Large intestine (tissue), 3 donors: ENCODE results near the gene SLC16A8. TPM values are rescaled to one million over a fixed set of nuclear protein-coding genes. Genes with fewer than 3 reads are reported as not detected.
A peak's percentile ranks its signal among the peaks of the same experiment; 100 is the strongest.

Experiments
- DNase-seq, 2 donors: peaks; one replicate each; pipeline versions ENCODE4 v3.0.0 to v3.0.0-alpha.2; 2013
- H3K27ac ChIP-seq: one replicate; pipeline ENCODE4 v1.5.1; 2013; ENCODE audit warnings: low read length
- H3K27me3 ChIP-seq: 2 replicates; pipeline ENCODE4 v1.6.1; 2013; ENCODE audit warnings: low read length; ENCODE audit not compliant: control insufficient read depth, insufficient read depth
- H3K36me3 ChIP-seq: 2 replicates; pipeline ENCODE4 v1.6.1; 2013; ENCODE audit warnings: low read length; ENCODE audit not compliant: control insufficient read depth, insufficient read depth
- H3K4me1 ChIP-seq: one replicate; pipeline ENCODE4 v1.6.1; 2013; ENCODE audit warnings: low read length; ENCODE audit not compliant: control insufficient read depth, insufficient read depth
- H3K4me3 ChIP-seq: one replicate; pipeline ENCODE4 v1.5.1; 2013; ENCODE audit warnings: low read length
- H3K9me3 ChIP-seq: one replicate; pipeline ENCODE4 v1.6.1; 2013; ENCODE audit warnings: mild to moderate bottlenecking, low read depth, low read length, moderate library complexity; ENCODE audit not compliant: control insufficient read depth
- WGBS: methylation state at CpG from one replicate; pipeline ENCODE4 v1.1.5; 2013; ENCODE audit warnings: low lambda C conversion rate; ENCODE audit not compliant: insufficient coverage; 5-methylcytosine and 5-hydroxymethylcytosine counted together
- polyA plus RNA-seq: library from polyadenylated mRNA; unstranded; fragments of 120-200 nt; gene quantifications from one replicate; pipeline ENCODE4 v1.2.1, GENCODE V29; 2013

Gene SLC16A8
- polyA plus RNA-seq, 1 donor = 2.3 TPM

DNA sequence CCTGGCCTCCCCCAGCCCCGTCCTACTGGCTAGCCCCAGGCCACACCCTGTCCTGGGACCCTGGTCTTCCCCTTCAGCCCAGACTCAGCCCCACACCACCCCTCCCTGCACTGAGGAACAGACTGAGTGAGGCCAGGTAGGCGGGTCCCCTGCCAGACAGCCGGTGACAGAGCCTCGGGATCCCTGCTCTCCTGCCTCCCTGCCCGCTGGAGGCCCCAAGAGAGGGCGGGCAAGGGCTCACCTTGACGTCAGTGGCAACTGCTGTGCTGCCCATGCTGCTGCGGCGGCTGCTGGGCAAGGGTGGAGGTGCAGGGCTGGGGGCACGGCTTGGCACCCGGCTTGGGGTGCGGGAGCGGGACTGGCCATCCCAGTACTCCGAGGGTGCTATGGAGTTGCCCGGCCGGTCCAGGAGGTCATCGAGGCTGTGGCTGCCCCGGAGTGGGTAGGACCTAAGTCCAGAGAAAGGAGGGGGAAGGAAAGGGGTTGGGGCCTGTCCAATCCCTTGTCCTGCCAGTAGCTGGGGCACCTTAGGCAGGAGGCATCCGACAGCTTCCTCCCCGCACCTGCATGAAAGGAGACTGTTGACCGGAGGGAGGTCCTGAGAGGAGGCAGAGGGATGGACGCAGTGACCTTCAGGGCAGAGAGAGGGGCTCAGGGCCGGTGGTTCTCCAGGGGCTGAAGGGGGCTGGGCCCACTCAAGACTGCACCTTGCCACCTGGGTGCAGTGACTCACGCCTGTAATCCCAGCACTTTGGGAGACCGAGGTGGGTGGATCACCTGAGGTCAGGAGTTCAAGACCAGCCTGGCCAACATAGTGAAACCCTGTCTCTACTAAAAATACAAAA, 2.2 kb upstream of the SLC16A8 start:
- H3K4me1 ChIP-seq = peaks cover 10% of the 10 kb centered on the region
- no CpG with 5 or more reads among the region's 25 CpGs for WGBS
- peaks cover 33% of the 10 kb centered on the region for H3K27me3 ChIP-seq
- DNase-seq = no peak
- no peak overlapping the region for H3K4me3 ChIP-seq
- peaks cover 11% of the 10 kb centered on the region for H3K9me3 ChIP-seq
- no peak overlapping the region for H3K27ac ChIP-seq
- peaks cover 48% of the 10 kb centered on the region for H3K36me3 ChIP-seq

DNA sequence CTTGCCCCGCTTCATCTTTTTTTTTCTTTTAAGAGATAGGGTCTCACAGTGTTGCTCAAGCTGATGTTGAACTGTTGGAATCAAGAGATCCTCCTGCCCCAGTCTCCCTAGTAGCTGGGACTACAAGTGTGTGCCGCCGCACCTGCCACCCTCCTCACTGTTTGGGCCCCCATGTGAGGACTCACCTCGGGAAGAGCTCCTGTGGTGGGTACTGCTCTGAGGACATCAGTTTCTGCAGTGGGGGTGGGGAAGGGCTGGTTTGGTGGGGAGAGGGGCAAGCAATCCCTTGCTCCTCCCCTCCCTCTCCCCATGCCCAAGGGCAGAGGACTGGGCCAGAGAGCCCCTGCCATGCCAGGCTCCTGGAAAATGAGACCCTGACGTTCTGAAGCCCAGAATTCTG, 1.5 kb upstream of the SLC16A8 start:
- H3K4me3 ChIP-seq = no peak overlapping the region
- WGBS = no CpG with 5 or more reads among the region's 5 CpGs
- peaks cover 44% of the 10 kb centered on the region for H3K36me3 ChIP-seq
- DNase-seq = no peak
- H3K9me3 ChIP-seq = peaks cover 14% of the 10 kb centered on the region
- peaks cover 10% of the 10 kb centered on the region for H3K4me1 ChIP-seq
- H3K27ac ChIP-seq = no peak overlapping the region
- H3K27me3 ChIP-seq = peaks cover 37% of the 10 kb centered on the region

DNA sequence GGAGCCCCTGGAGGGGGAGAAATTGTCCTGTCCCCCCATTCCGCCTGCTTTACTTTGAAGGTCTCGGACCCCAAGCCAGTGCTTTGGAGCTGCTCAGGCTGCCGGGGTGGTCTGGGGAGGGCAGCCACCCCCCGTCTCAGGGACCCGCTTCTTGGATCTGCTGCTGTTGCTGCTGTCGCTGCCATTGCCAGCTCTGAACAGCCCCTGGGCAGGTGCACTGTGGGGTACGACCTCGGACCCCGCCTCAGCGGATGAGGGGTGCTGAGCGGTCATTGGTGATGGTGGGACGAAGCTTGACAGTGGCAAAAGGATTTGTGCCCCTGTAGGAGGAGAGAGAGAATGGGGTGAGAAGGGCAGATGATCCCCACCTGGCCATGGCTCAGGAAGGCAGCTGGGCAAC, 1.1 kb upstream of the SLC16A8 start:
- no peak for DNase-seq
- Histone ChIP-seq H3K36me3 (peaks cover 41% of the 10 kb centered on the region), H3K9me3 (peaks cover 14% of the 10 kb centered on the region), H3K4me3 (no peak overlapping the region), H3K4me1 (peaks cover 10% of the 10 kb centered on the region), H3K27ac (no peak overlapping the region), H3K27me3 (peaks cover 40% of the 10 kb centered on the region)
- WGBS = no CpG with 5 or more reads among the region's 12 CpGs

DNA sequence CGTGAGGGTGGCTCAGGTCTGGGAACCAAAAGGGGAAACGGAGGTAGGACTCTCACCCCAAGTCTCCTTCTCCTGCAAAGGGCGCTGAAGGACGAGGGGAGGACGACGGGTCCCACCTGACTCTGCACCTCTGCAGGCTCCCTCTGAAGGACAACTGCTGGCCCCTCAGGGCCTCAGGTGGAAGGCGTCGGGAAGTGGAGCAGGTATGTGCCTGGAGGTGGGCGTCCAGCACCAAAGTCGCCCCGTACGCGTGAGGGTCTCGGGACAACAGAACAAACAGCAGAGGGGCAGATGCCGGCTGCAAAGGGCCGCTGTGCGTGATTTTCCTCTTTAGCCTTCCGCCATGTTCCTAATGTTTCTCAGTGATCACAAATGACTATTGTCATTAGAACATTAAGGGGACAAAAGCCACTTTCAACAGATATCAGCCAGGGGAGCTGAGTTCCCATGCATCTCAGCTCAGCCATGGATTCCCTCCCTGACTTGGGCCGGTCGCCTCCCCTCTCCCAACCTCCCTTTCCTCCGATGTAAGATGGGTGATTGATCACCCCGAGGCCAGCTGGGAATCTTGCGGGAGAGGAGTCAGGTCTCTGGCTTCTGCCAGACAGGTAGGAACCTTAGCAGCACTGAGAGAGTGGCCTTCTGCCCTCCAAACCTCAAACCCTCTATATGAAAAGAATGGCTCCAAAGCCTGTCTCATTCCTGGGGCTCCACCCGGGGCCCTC, 836 bp downstream of the SLC16A8 start:
- Histone ChIP-seq H3K9me3 (peaks cover 14% of the 10 kb centered on the region), H3K36me3 (peaks cover 32% of the 10 kb centered on the region), H3K4me3 (no peak overlapping the region), H3K27me3 (peaks cover 32% of the 10 kb centered on the region), H3K4me1 (peaks cover 10% of the 10 kb centered on the region), H3K27ac (no peak overlapping the region)
- WGBS = 55% methylated on average over 5 of the region's 24 CpGs
- DNase-seq = no peak

DNA sequence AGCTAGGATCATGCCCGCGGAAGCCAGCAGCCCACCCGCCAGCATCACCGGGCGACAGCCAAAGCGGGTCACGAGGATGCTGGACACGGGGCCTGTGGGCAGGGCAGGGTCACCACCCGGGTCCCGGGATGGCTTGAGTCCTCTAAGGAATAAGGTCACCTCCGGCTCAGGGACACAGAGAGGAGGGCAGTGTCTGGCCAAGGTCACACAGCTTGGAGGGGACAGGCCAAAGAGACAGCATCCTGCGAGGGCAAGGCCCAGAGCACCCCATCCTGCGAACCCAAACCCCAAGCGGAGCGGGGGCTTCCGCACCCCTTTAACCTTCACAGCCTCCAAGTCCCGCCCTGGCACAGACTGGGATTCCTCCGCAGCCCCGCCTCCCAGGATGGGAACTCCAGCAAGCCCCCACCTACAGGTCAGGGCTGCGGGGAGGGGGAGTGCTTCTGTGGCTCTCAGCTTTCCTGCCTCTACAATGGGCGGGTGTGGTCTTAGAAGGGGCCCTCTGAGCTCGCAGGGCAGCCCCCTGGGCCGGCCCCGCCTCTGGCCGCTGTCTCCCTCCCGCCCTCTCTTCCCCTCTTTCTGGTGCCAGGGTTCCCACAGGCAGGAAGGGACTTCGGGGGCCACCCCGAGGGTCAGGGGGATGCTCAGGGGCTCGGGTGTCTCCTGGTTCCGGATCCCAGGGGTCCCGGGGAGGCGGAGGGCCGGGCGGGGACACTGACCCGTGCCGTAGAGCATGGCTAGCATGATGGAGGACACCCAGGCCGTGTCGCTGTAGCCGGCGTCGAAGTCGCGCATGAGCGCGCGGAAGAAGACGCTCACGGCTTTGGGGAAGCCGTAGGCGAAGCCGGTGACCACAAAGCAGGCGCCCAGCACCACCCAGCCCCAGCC, 1.8 kb downstream of the SLC16A8 start:
- Histone ChIP-seq H3K4me1 (peaks cover 10% of the 10 kb centered on the region), H3K9me3 (peaks cover 14% of the 10 kb centered on the region), H3K36me3 (peaks cover 25% of the 10 kb centered on the region), H3K4me3 (peak overlapping the region; percentile 6), H3K27me3 (peaks cover 32% of the 10 kb centered on the region), H3K27ac (no peak overlapping the region)
- no peak for DNase-seq
- no CpG with 5 or more reads among the region's 52 CpGs for WGBS

DNA sequence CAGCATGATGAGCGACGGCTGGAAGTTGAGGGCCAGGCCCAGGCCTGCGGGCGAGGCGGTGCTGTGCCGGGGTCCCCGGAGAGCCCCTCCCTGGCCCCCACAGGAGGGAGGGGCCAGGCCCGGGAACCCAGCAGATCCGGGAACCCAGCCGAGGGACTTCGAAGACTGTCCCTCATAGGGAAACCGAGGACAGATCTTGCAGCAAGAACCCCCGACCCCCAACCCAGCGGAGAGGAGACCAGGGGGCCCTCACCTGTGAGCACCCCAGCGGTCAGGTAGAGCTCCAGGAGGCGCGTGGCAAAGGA, 2.4 kb downstream of the SLC16A8 start:
- peaks cover 10% of the 10 kb centered on the region for H3K4me1 ChIP-seq
- no peak overlapping the region for H3K27ac ChIP-seq
- peak overlapping the region; percentile 6 for H3K4me3 ChIP-seq
- peaks cover 14% of the 10 kb centered on the region for H3K9me3 ChIP-seq
- H3K36me3 ChIP-seq = peaks cover 20% of the 10 kb centered on the region
- no peak for DNase-seq
- no CpG with 5 or more reads among the region's 17 CpGs for WGBS
- H3K27me3 ChIP-seq = peaks cover 32% of the 10 kb centered on the region

DNA sequence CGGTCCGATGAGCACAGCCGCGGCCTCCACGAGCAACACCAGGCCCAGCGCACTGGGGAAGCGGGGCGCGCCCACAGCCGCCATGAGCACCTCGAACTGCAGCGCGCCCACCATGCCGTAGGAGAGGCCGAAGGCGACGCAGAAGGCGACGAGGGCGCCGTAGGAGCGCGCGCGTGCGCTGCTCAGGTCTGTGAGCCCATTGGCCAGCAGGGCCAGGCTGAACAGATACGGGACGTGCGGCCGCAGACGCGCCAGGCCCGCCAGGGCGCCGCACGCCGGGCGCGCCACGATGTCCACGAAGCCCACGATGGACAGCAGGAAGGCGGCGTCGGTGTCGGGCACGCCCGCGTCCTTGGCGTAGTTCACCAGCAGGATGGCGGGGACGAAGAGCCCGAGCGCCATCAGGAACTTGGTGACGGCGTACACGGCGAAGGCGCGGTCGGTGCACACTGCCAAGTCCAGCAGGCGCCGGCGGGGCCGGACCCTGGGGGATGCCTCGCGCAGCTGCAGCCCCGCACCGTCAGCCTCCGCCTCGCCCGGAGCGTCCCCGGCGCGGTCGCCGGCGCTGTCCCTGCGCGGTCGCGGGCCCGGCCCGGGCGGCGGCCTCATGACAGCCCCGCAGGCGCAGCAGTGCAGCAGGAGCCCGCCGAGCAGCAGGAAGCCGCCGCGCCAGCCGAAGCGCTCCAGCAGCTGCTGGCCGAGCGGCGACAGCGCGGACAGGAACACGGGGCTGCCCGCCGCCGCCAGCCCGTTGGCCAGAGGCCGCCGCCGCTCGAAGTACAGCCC, 2.9 kb downstream of the SLC16A8 start:
- H3K27me3 ChIP-seq = peaks cover 32% of the 10 kb centered on the region
- WGBS = no CpG with 5 or more reads among the region's 110 CpGs
- H3K36me3 ChIP-seq = peaks cover 18% of the 10 kb centered on the region
- peaks cover 10% of the 10 kb centered on the region for H3K4me1 ChIP-seq
- peaks cover 14% of the 10 kb centered on the region for H3K9me3 ChIP-seq
- no peak overlapping the region for H3K27ac ChIP-seq
- H3K4me3 ChIP-seq = no peak overlapping the region
- peak in 1 of 2 donors; percentile 64 for DNase-seq

DNA sequence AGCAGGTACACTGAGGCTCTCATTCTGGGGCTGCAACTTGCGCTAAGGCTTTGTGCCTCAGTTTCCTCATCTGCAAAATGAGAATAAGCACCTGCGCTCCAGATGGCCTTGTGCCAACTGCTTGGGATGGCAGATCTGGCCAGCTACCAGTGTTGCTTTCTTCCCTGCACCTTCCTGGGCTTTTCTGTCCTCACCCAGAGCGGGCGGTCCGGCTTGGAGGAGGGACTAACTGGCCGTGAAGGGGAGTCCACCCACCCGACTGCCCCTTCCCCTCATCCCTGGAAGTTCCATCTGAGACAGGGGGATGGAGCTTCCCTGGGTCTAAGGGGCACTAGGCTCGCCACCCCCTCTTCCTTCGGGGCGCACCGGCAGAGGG, 3.5 kb downstream of the SLC16A8 start:
- Histone ChIP-seq H3K9me3 (peaks cover 14% of the 10 kb centered on the region), H3K36me3 (peaks cover 15% of the 10 kb centered on the region), H3K4me3 (no peak overlapping the region), H3K27ac (no peak overlapping the region), H3K4me1 (peaks cover 10% of the 10 kb centered on the region), H3K27me3 (peaks cover 32% of the 10 kb centered on the region)
- DNase-seq = no peak
- no CpG with 5 or more reads among the region's 11 CpGs for WGBS

DNA sequence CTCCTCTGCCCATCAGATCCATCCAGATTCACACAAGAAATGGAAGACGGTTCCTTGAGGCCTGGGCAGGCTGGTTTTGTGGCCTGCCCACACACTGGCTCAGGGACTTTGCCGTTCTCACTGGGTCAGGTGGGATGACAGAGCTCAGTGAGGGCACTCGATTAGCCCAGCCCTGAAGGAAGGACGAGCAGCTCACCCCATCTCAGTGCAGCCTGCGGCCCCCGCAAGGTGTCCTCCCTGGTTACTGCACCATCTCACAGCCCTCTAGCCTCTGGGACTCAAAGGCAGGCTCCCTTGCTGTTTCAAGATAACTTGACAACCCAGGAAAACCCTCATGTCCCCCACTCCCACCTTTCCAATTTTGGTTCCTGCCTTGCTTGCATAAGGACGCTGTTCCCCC, 4.2 kb downstream of the SLC16A8 start:
- H3K27me3 ChIP-seq = peaks cover 32% of the 10 kb centered on the region
- peaks cover 14% of the 10 kb centered on the region for H3K36me3 ChIP-seq
- H3K4me1 ChIP-seq = peaks cover 10% of the 10 kb centered on the region
- DNase-seq = no peak
- H3K4me3 ChIP-seq = no peak overlapping the region
- H3K9me3 ChIP-seq = peaks cover 14% of the 10 kb centered on the region
- WGBS = no CpG with 5 or more reads among the region's 7 CpGs
- H3K27ac ChIP-seq = no peak overlapping the region
